ENCODE data around the gene XPR1.

XPR1 gene

GRCh38 chr1:180631766-180632325 lies at the start of gene XPR1:
TSS of gene XPR1 (plus strand) at chr1:180632022. CDS start at chr1:180632202, 180 bp downstream.
- DNase-seq, result peak; percentile 100

GRCh38 chr1:180584869-180585268 lies 47.0 kb upstream of the XPR1 start:
- no peak for DNase-seq

- DNase-seq, result no peak
These were observed 45.8 kb upstream of the XPR1 start for GRCh38 chr1:180585994-180586359.

GRCh38 chr1:180586671-180587155 lies 45.1 kb upstream of the XPR1 start:
- DNase-seq, result no peak

- DNase-seq, result no peak
These were observed 43.7 kb upstream of the XPR1 start for GRCh38 chr1:180588121-180588520.

- DNase-seq, result peak; percentile 9
These were observed 40.9 kb upstream of the XPR1 start for GRCh38 chr1:180590889-180591288.

- no peak for DNase-seq
These were observed 38.4 kb upstream of the XPR1 start for GRCh38 chr1:180593382-180593781.

GRCh38 chr1:180594723-180595122 lies 37.1 kb upstream of the XPR1 start:
- peak; percentile 56 for DNase-seq

GRCh38 chr1:180595966-180596365 lies 35.9 kb upstream of the XPR1 start:
- no peak for DNase-seq

- no peak for DNase-seq
These were observed 34.3 kb upstream of the XPR1 start for GRCh38 chr1:180597520-180597919.

- DNase-seq, result peak; percentile 62
These were observed 33.4 kb upstream of the XPR1 start for GRCh38 chr1:180598333-180598974.

- no peak for DNase-seq
These were observed 31.5 kb upstream of the XPR1 start for GRCh38 chr1:180600343-180600742.

- peak; percentile 49 for DNase-seq
These were observed 30.3 kb upstream of the XPR1 start for GRCh38 chr1:180601512-180601911.

- DNase-seq, result no peak
These were observed 28.5 kb upstream of the XPR1 start for GRCh38 chr1:180603223-180603849.

- no peak for DNase-seq
These were observed 28.0 kb upstream of the XPR1 start for GRCh38 chr1:180603850-180604226.

- DNase-seq, result no peak
These were observed 25.7 kb upstream of the XPR1 start for GRCh38 chr1:180606155-180606554.

GRCh38 chr1:180609643-180610555 lies 21.9 kb upstream of the XPR1 start:
- peak; percentile 62 for DNase-seq

- DNase-seq, result no peak
These were observed 21.2 kb upstream of the XPR1 start for GRCh38 chr1:180610556-180611015.

GRCh38 chr1:180611016-180611930 lies 20.5 kb upstream of the XPR1 start:
- no peak for DNase-seq

- DNase-seq, result no peak
These were observed 19.2 kb upstream of the XPR1 start for GRCh38 chr1:180612632-180613031.

GRCh38 chr1:180614730-180615129 lies 17.1 kb upstream of the XPR1 start:
- DNase-seq, result peak; percentile 28

Data from NCI-H82 (cell line).